ENCODE data around the gene EEA1.
"Not testable (repeated sequence)": the region's sequence is repeated elsewhere in the genome, so short reads cannot be mapped to it uniquely, and the experiment has no call there.

EEA1 gene

DNA sequence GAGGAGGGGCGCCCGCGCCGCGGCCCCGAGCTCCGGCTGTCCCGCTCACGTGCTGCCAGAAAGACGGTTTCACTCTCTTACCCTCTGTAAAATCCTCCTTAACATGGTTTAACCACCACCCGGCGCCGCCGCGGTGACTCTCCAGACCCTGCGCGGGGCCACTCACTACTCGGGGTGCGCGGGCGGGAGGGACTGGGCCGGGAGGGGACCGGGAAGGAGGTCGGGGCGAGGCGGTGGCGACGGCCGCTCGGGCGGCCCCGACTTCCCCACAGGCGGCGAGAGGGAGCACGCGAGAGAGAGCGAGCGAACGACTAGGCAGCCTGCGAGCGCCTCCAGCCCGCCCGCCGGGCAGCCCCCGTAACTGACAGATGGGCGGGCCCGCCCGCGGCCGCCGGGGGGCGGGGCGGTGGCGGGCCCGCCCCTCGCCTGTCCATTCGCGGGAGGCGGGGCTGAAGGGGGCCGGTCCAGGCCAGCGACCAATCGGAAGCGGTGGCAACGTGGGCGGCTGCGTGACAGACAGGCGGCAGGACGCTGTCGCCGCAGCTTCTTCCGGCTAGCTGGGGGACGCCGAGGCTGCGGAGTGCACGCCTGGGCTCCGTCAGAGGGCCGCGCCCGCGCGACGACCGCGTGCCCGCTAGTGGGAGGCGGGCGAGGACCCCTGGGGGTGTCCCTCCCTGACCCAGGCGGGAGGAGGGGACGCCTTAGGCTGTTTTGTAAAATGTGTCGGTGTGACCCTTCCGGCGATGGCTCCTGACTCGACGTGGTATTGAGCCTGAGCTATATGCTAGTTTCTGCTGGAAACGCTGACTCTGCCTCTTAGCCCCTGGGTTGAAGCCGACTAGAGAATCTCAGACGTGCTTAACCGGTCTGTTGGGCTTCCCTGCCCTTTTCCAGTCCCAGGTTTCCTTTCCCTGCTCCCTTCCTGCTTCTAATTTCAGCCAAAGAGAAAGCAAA lies at the start of gene EEA1:
Gene EEA1 (minus strand): TSS at position 334 of the 954 bp plus-strand sequence. CDS start 229 bp downstream, at position 105.
- DNase-seq, result peak; percentile 79 to 98

DNA sequence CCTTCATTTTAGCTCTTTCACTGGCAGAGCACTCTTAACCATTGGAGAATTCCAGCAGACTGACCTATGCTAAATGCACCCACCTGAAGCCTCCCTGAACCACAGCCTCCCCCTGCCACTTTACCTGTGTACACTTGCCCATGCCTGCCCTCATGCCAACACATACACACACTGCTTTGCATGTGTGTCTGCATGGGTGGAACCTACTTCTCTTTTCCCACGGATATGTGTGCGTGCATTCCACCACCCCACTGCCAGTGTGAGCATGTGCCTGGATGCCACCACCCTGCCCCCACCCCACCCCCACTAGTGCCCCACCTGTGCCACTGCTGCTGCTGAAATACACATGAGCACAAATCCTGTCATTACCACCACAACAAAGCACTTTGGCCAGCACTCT lies 49.5 kb upstream of the EEA1 start:
- DNase-seq, result peak in 1 of 2 experiments; percentile 13

DNA sequence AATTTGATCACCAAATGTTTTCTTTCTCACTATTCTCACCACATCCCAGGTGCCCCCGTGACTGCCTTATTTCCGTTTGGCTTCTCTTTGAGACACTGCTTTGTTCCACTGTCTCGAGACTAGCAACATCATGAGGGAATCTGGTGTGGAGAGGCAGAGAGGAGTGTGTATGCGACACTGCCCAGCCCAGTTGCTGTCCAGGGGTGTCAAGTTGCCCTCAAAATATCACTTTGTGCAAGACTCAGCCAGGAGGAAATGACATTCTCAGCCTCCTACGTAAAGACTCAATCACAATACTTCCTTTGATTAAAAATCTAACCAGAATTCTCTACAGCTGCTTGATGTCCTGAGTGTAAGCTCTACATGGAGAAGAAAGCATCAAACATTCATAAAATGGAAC lies 48.2 kb upstream of the EEA1 start:
- DNase-seq, result no peak

DNA sequence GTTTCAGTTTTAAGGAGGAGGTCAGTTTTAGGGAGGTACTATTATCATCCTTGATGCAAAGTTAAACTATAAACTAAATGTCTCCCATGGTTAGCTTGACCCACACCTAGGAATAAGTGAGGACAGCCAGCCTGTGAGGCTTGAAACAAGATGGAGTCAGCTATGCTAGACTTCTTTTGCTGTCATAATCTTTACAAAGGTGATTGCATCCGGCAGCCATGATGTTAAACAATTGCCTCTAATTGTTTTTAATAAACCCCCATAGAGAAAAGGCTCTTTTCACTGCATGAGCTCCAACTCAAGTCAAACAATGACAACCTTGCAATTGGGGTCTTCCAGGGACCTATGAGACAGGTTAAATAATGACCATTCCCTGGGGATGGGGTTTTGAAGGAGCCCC lies 45.7 kb upstream of the EEA1 start:
- DNase-seq, result no peak

DNA sequence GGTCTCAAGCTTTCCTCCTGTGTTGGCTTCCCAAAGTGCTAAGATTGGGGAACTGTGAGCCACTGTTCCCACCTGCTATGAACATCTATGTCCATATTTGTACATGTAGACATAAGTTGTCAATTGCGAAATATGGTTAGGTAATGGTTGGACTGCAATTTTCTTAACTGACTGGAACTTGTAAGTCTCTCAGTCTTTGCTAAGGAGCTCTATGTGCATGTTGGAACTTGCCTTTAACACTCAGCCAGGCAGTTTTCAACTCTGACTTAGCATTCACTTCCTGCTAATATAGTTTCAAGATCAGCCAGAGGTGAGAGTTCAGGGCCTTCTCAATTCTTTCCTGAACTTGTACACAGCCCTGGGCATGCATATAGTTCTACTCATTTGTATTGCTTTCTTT lies 44.5 kb upstream of the EEA1 start:
- no peak for DNase-seq

DNA sequence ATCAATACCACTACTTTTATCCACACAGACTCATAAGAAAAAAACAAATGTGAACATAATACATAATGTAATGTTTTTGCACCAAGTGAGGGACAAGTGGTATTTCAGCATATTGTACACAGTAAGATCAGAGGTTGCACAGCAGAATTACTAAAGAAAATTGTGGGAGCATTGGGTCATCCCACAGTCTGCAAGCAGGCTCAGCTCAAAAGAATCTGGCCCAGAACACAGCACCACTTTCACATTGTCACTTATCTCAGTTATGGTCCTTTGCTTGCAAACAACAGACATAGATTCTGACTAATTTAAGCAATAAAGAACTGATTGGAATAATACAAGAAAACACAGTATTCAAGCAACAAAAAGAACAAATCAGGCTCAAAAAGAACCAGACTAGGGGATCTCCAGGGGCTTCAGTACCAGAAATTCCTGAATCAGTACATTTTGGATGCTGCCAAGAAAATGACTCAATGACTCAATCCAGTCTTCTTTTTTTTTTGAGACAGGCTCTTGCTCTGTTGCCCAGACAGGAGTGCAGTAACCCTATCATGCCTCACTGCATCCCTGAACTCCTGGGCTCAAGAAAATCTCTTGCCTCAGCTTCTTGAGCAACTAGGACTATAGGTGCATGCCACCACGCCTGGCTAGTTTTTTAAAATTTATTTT lies 42.9 kb upstream of the EEA1 start:
- DNase-seq, result no peak

DNA sequence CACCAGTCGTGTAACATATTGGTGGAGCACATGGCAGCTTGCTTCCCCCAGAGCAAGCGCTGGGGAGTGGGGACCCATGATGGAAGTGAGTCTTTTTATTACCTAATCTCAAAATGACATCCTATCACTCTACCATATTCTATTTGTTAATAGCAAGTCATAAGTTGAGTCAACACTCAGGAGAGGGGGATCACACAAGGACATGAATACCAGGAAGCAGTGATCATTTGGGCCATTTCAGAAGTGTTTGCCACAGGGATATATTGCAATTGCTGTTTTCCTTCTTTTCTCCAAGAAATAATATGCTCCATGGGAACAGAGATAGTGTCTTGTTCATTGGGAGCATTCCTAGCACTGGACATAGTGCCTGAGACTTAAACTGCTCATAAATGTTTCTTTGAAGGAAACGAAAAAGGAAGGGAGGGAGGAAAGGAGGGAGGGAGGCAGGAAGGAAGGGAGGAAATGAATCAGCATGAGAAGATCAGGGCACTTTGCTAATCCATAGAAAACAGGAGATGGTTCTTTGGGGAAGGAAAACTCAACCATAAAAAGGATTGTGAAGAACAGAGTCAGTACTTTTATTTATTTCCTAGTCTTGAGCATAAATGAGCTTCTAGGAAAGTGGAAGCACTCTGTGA lies 39.2 kb upstream of the EEA1 start:
- DNase-seq, result no peak

DNA sequence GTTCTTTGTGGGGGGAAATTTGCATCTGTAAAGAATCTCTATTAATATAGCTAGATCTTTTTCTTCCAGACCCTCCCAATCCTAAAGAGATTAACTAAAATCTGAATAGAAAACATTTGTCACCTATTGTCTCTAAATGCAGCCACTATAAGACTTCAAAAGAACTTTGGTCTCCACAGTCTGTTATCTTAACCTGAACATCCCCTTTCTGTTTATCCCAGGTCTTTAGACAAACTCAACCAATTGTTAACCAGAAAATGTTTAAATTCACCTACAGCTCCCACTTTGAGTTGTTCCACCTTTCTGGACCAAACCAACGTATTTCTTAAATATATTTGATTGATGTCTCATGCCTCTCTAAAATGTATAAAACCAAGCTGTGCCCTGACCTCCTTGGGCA lies 35.3 kb upstream of the EEA1 start:
- not testable (repeated sequence) for DNase-seq

DNA sequence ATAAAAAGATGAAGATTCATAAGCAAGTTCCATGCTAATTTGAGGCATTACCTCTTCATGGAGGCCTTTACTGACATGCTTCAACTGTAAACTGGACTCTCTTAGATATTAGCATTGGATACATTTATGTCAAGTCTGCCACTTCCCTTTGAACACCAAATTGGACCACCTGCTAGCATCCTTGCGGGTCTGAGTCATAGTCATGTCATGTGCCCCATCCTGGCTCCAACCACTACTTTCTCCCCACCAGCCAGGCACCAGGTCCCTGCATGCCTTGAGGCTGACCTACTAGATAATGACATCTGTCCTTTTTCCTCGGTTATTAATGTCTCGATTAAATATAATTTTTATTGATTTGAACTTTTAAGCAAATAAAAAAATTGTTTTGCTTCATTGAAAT lies 32.9 kb upstream of the EEA1 start:
- no peak for DNase-seq

DNA sequence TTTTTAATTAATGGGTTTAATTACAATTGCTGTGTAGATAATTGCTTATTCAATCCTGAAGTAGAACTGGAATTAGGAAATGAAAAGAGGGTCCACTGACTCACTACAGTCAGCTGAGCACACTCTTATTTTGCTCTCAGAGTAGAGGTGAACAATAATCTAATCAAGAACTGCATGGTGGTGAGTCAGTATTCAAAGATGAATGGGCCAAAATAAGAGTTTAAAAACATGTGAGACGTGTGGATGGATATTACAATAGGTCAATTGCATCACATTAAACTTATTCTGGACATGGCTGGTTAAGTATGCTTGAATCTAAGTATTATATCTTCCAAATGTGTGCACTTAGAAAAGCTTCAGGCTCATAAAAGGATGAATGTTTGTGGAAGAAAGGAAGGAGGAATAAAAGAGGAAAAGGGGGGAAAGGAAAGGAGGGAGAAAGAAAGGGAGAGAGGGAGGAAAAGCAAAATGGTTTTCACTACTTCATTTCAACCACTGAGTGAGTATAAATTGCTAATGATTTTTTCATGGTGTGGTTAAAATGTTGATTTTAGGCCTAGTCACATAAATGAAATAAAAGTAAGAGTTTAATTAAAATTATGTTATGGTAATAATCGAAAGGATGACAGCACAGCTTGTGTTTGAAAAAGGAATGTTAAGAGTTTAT lies 27.0 kb upstream of the EEA1 start:
- DNase-seq, result no peak

DNA sequence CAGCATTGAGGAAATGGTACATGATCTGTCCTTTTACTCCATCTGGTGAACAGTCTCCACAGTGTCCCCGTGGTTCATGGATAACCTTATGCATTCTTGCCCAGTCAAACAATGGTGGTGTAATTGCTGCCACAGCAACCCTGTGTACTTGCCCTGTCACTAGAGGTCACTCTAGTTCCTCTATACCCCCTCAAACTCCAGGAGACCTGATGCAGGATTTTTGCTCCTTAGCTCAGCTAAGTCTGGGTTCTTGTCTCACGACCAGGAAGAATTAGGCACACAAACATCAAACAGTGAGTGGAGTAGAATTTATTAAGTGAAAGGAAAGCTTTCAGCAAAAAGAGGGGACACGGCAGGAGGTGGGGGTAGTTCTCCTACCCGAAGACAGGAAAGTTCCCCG lies 24.7 kb upstream of the EEA1 start:
- no peak for DNase-seq

DNA sequence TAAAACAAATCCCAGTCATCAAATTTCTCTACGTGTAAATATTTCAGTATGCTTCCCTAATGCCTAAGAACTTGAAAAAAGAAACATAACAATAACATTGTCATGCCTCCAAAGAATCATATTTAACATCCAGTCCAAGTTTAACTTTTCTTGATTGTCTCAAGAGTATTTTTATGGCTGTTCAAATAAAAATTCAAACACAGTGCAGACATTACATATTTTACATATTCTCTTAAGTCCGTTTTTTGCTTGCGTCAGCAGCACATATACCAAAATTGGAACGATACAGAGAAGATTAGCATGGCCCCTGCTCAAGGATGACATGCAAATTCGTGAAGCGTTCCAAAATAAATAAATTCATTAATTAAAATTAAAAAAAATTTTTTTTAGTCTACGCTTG lies 23.3 kb upstream of the EEA1 start:
- DNase-seq, result no peak

DNA sequence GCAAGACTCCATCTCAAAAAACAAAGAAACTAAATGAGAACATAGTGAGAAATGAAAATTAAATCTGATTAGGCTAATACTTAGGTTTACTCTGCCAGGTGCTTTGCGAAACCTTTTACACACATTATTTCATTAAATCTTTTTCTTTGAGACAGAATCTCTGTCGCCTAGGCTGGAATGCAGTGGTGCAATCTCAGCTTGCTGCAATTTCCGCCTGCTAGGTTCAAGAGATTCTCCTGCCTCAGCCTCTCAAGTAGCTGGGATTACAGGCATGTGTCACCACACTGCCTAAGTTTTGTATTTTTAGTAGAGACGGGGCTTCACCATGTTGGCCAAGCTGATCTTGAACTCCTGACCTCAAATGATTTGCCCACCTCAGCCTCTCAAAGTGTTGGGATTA lies 21.9 kb upstream of the EEA1 start:
- no peak for DNase-seq

DNA sequence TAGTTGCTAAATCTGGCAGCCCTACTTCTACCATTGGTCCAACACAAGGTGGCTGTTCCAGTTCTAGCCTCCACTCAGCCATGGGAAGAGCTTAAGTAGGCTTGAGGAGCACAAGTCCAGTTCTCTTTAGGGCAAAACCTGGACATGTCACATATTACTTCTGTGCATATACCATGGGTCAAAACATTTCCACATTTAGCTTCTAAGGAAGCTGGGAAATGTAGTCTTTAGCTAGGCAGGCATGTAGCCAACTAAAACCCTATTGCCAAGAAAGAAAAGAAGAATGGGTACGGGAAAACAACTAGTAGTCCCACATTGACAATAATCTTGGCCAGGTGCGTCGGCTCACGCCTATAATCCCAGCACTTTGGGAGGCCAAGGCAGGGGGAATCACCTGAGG lies 20.9 kb upstream of the EEA1 start:
- DNase-seq, result no peak

DNA sequence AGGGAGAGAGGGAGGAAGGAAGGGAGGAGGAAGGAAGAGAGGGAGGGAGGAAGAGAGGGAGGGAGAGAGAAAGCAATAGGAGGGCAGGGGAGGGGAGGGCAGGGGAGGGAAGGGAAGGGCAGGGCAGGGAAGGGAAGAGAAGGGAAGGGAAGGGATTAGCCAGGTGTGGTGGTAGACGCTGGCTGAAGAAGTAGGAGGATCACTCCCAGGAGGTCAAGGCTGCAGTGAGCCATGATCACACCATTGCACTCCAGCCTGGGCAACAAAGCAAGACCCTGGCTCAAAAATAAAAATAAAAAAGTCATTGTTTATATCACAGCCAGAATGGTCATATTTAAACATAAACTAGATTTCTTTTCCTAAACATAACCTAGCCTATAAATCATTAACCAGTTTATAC lies 20.4 kb upstream of the EEA1 start:
- DNase-seq, result no peak

DNA sequence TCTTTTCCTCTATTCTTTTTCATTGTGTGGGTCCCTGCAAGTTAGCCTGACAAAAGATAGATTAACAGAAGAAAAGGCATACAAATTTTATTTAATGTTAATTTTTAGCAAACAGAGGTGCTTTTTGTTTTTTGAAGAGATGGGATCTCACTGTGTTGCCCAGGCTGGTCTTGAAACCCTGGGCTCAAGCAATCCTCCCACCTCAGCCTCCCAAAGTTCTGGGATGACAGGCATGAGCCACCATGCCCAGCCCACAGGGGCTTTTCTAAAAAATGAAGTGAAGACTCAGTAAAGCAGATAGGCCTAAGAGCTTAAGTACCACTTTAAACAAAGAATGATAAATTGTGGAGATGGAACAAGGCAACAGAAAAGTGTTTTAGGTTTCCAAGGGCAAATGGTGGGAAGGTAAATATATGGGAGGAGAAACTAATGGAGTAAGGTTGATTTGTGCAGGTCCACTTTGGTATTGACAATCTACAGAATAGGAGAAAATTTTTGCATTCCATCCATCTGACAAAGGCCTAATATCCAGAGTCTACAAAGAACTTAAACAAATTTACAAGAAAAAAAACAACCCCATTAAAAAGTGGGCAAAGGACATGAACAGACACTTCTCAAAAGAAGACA lies 18.6 kb upstream of the EEA1 start:
- no peak for DNase-seq

DNA sequence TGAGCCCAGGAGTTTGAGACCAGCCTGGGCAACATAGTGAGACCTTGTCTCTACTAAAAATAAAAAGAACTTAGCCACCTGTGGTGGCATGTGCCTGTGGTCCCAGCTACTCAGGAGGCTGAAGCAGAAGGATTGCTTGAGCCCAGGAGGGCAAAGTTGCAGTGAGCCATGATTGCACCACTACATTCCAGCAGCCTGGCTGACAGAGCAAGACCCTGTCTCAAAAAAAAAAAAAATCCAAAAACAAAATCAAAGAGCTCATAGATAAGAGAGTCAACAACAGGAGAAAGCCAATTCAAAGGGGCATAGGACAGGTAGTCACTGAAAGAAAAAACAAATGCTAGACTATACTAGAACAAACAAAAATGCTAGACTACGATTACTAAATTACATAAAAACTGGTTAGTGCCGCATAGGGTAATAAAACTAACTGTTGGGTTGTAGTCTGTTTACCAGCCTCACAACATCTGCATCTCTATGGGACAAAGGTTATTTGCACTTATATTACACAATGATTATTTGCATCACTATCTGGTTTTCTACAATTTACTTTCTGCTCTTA lies 16.6 kb upstream of the EEA1 start:
- DNase-seq, result peak; percentile 65 to 70

DNA sequence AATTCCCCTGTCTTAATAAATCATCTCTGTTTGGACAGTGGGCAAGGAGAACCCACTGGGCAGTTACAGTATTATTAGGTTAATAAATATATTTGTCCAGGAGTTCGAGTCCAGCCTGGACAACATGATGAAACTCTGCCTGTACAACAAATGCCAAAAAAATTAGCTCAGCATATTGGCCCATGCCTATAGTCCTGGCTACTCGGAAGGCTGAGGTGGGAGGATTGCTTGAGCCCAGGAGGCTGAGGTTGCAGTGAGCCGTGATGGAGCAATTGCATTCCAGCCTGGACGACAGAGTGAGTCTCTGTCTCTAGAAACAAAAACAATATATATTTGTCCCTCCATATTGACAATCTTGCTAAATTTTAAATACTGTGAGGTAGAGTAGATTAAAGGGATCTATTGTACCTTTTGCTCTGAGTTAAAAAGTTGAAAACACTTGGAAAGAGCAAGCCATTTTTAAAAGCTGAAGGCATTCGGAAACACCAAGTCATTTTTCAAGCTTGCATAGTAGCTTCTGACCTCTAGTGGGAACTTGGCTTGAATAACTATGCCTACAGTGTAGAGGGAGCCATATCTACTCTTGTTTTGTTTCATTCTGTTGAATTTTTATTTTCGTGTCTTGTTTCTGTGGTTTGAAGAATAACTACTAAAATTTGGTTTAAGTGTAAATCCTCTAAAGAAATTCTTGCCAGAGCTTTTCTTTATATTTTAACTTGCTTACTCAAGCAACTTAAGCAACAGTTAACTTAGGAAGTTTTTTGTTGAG lies 14.6 kb upstream of the EEA1 start:
- DNase-seq, result no peak

DNA sequence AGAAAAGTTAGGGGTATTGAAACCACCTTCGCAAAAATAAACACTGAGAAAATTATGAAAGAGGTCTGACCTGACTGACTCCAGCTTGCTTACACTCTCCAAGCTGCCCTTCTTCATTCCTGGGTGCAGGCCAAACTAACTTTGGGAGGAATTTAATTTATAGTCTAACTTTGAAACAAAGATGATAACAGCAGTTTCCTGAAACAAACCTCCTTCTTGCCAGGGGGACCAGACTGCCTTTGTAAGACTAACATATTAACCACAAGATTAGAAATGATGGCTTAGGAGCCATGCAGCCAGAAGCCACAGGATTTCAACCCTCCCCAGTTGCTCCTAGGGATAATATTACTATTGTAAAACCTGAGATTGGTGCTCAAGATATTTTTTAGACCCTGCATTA lies 13.8 kb upstream of the EEA1 start:
- no peak for DNase-seq

DNA sequence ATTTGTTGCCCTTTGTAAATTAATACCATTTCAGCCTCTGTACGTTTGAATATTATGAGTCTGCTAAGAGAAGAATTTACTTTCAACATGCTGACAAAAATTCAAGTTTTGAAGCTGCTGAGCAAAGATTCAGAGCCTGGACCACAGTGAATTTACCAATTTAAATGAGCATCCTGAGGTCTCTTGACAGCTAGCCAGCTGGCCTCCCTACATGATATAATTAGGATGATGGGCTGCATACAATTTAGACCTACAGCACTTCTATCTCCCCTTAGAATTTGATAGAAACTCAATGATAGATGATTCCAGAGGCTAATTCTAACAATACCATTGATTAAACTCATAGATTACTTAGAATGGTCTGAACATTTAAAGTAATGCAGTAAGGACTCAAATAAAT lies 10.0 kb upstream of the EEA1 start:
- DNase-seq, result no peak

DNA sequence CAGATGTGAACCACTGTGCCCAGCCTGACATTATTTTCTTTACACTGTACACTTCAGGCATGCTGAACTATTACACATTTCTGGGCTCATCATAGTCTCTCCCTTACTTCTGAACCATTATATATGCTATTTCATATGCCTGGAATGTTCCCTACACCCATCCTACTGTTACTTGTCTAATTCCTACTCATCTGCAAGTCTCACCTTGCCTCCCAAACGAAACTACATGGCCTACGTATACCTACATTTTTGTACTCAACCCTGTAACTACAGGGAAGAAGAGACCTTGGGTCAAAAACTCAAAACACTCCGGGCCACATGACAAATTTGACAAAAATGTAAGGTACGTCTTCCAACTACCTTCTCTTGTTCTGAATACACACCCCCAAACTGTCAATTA lies 9.5 kb upstream of the EEA1 start:
- no peak for DNase-seq

DNA sequence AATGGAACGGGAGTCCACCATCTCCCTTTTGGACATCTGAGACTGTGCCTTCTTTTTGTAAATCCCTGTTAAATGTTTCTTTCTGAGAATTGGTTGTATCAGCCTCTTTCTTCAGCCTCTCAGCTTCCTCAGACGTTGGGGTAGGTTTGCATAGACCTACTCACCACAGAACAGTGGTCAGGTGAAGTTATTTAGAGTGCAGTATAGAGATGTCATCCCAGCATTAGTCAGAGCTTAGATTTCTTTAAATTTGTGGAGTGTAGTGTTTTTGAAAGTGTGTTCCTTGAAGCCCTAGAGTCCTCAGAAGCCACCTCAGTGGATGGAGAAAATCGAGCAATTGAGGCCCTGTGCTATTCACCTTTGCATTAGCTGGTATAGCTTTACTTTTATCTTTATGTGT lies 8.9 kb upstream of the EEA1 start:
- no peak for DNase-seq
